GM21360 (cell line): ENCODE measurements around the gene CCDC167.
"Not testable (repeated sequence)": the region's sequence is repeated elsewhere in the genome, so short reads cannot be mapped to it uniquely, and the experiment has no call there.

Source experiments
- ATAC-seq: cut with Tn5 transposase; IDR thresholded peaks from one replicate; pipeline ENCODE4 v1.9.1; 2021; ENCODE audit warnings: mild to moderate bottlenecking, moderate library complexity; ENCODE audit not compliant: unreplicated experiment

The CCDC167 gene

DNA sequence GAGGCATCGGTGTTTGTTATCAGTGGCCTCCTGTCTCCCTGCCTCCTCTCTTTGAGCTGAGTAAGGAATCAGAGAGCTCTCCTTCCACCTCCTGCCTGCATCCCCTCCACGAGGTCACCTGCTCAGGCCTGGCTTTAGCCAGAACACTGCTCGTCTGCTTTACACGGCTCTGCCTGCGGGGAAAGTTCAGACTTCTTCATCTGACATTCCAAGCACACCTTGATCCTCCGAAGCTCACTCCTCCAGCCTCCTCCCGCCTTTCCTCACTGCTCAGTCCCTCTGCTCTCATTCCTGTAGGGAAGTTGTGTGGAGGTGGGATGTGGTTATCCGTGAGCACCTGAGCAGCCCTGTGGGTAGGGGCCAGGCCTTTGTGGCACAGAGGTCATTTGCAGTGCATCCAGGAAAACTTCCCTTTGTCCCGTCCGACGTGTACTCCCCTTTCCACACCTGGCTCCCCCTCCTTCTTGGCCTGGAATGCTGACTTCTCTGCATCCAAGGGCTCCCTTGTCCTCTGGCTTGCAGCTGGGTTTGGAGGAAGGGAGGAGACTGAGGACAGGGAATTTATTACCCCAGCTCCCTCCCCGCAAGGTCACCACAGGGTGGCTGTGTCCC, 12.8 kb upstream of the CCDC167 start:
- no peak for ATAC-seq

GRCh38 chr6:37511910-37512399, 12.3 kb upstream of the CCDC167 start:
- no peak for ATAC-seq

- no peak for ATAC-seq
These were observed 11.5 kb upstream of the CCDC167 start for GRCh38 chr6:37511201-37511600.

- ATAC-seq, result no peak
These were observed 8.2 kb upstream of the CCDC167 start for GRCh38 chr6:37507690-37508421.

DNA sequence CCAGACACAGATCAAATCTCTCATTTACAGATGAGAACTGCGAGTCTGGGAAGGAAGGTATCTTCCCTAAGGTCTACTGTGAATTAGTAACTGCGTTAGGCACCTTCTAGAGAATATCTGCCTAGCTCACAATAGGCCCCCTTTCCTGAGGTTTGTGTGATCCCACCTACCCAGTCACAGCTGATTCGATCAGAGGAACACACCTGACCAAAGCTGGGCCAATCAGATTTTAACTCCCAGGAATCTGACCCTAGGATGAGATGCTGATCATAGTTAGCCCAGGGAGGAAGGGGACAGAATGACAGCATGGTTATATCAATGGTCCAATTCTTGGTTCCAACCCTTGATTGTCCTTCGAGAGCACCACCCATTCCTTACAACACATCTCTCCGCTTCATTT, 7.4 kb upstream of the CCDC167 start:
- no peak for ATAC-seq

DNA sequence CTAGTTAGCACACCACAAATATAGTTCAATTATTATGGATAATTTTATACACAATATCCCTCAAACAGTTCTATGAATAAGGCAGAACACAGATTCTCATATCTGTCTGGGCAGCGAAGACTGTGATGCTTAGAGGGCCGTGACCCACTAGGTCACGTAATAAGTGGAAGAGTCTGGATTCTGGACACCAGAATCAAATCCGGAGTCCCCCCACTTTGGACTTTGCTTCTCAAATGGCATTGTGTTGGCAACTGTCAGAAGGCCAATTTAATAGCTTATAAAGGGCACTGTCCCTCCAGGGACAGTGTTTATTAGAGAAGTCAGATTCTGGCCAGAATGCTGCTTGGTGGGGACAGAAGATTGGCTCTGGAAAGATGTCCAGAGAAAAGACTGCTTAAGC, 6.8 kb upstream of the CCDC167 start:
- no peak for ATAC-seq

DNA sequence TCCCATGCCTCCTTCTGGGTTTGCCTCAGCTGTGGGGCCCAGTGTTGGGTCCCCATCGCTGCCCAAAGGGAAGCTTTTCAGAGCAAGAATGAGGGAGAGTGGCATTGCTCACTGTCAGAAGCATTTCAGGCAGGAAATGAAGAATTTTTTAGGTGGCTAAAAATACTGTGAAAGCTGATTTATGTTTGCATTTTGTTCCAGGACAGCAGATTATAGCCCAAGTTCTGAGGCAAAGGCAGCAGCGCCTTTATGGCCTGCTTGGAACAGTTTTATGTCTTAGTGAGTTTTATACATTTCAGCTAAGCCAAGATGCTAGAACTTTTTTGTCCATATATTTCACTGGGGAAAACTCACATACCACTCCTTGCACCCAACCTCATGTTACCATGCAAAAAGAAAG, 4.3 kb upstream of the CCDC167 start:
- ATAC-seq, result no peak

GRCh38 chr6:37503309-37503965, 3.7 kb upstream of the CCDC167 start:
- ATAC-seq, result no peak

DNA sequence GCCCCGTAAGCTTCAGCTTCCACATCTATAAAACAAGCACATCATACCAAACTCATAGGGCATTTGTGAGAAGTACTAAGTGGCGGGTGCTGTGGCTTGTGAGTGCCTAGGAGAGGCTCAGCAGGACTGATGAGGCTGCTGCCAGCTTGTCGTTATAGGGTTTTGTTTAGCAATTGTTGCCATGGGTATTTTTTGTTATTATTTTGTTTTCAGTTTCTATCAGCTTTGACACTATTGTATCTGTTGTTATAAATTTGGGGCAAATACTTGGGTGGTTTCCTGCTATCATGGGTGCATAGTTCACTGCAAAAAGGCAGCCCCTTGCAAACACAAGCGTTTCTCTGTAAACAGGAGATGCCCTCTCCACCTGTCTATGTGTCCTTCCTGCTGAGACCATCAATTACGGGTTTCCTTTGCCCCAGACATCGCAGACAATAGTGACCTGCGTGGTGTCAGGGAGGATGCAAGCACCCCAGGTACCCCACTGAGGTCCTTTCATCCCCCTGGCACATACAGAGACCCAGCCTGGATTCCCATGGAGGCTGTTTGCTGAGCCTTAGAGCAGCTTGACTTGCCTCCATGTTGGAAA, 3.1 kb upstream of the CCDC167 start:
- ATAC-seq, result no peak

DNA sequence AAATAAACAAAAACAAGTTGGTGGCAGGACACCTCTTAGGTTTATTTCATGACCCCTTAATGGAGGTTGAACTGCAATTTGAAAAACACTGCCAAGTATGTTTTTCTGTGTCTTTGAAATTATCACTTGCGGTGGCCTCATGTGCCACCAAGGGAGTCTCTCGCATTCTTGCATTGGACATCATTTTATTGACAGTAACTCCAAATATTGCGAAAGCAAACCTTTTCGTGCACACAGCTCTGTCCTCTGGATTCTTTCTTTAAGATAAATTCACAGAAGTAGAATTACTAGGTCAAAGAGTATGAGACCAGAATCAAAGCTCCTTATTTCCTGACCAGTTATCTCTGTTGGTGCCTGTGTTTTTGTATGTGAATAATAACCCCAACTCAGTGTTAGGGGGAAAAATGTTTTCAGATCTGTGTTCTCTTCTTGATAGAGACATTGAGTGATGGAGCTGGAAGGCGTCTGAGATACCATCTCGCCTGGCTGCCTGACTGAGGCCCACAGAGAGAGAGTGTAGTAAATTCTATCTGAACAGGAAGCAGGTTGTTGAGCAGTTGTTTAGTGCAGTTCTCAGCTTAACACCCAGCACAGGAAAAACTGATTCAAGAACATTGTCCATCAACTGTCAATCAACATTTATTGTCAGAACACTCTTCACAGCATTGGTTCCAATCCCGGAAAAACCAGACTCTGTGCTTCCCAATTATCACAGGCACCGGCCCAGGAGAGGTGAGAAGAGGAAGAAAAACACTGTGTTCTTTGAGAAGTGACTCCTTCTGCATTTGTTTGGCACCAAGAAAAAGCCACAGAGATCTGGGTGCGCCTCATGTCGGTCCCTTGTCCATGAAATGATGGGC, 2.2 kb upstream of the CCDC167 start:
- no peak for ATAC-seq

GRCh38 chr6:37500904-37501303, 1.2 kb upstream of the CCDC167 start:
- not testable (repeated sequence) for ATAC-seq

GRCh38 chr6:37500294-37500608, 558 bp upstream of the CCDC167 start:
- ATAC-seq, result no peak

GRCh38 chr6:37496951-37497885, 2.5 kb downstream of the CCDC167 start:
- ATAC-seq, result no peak

DNA sequence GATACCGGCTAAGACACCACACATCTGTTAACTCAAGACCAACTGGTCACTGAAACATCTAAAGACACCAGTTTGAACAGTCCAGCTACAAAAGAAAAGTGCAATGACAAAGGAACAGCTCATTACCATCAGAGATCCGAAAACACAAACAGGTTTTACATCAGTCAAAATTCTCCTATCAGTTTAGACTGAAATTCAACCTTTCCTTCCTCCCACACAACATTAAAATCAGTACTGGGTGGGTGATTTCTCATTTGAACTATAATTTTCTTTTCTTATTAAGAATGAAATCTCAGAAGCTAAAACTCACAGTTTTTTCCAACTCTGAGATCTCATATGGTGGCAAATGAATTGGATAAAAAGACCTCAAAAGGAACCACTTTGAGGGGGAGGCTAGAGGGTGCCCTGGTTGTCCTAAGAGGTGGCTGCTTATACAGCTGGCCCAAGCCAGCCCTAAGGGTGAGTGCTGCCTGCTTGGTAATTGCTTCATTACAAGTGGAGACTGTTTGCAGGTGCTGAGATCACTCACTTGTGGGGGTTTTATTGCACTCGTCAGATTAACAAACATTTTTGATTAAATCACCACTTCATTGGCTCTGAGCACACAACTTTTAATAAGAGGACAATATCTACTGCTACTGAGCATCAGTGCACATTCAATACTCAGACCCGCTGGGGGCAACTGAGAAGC, 4.3 kb downstream of the CCDC167 start:
- ATAC-seq, result no peak

DNA sequence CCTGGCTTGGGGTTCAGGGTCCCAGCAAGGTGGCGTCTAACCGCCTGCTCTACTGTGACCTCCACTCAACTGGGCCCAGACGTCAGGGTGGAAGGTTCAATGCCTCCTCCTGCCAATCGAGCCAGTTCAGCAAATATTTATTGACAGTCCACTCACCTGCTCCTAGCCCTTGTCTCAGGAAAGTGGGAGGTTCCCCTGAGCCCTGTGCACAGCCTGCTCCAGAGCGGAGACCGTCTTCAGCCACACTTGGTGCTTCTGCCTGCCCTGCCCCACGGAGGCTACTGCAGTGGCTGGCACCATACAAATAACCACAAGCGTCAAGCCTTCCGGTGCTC, 6.1 kb downstream of the CCDC167 start:
- ATAC-seq, result no peak

GRCh38 chr6:37492991-37493660, 6.6 kb downstream of the CCDC167 start:
- ATAC-seq, result no peak

GRCh38 chr6:37492236-37492972, 7.3 kb downstream of the CCDC167 start:
- no peak for ATAC-seq

DNA sequence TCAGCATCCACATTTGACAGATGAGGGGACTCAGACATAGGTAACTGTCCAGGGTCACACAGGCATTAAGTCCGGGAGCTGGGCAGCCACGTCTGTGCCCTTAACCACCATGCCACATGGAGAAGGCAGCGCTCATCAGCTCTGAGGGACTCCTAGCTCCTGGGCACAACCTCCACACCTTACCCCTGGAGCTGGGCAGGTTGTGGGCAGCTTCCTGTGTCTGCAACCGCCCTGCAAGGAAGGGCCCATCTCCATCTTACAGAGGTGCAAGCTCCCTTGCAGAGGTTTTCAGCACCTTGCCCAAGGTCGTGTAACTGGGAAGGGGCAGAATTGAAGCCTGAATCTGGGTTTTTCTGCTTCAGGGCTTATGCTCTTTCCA, 7.9 kb downstream of the CCDC167 start:
- no peak for ATAC-seq
